ENCODE measurements around the gene SLAMF1.

DNA sequence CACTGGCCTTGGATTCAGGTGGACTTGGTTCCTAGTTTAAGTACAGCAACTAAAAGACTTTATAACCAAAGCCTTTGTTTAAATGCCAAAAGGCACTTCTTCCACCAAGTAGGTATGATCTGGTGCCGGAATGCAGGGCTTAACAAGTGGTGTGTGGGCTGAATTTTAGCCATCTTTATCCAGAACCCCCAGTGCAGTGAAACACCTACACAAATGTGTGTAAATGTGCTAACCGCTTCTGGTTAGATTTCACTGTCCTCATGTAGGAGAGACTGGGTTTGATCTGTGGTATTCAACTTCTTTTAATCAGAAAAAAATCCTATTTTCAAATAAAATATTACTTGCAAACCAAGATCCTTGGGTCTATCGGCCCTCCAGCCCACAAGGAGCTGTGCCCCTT, 10.3 kb downstream of the SLAMF1 start:
- TF ChIP-seq, protein P1, sequence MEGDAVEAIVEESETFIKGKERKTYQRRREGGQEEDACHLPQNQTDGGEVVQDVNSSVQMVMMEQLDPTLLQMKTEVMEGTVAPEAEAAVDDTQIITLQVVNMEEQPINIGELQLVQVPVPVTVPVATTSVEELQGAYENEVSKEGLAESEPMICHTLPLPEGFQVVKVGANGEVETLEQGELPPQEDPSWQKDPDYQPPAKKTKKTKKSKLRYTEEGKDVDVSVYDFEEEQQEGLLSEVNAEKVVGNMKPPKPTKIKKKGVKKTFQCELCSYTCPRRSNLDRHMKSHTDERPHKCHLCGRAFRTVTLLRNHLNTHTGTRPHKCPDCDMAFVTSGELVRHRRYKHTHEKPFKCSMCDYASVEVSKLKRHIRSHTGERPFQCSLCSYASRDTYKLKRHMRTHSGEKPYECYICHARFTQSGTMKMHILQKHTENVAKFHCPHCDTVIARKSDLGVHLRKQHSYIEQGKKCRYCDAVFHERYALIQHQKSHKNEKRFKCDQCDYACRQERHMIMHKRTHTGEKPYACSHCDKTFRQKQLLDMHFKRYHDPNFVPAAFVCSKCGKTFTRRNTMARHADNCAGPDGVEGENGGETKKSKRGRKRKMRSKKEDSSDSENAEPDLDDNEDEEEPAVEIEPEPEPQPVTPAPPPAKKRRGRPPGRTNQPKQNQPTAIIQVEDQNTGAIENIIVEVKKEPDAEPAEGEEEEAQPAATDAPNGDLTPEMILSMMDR (IDR thresholded peaks at IDR 0.05) = no peak
- TF ChIP-seq POLR2A (IDR thresholded peaks at IDR 0.05) = no peak

All from body of pancreas (tissue), 4 donors.